ENCODE results near the gene ZNF280D. TPM values are rescaled to one million over a fixed set of nuclear protein-coding genes. Genes with fewer than 3 reads are reported as not detected.
A peak's percentile ranks its signal among the peaks of the same experiment; 100 is the strongest.

The ZNF280D gene
- total and polyA plus RNA-seq, 3 experiments from 2014 or later, result 8.4 to 20.2 (median 18.7) TPM

GRCh38 chr15:56739964-56740640 is 6.8 kb upstream of the ZNF280D start:
- peak overlapping the region in 1 of 8 donors; percentile 15 for H3K27ac Mint-ChIP-seq
- Histone ChIP-seq H3K4me1 (ENCODE audit: insufficient read depth, low read length) (no peaks in the 10 kb centered on the region), H3K4me3 (ENCODE audit: low read length) (no peak overlapping the region), H3K9me3 (ENCODE audit: low read length) (no peaks in the 10 kb centered on the region), H3K36me3 (ENCODE audit: insufficient read depth, low read length) (no peaks in the 10 kb centered on the region), H3K27me3 (ENCODE audit: insufficient read depth, low read length, poor library complexity, severe bottlenecking) (no peaks in the 10 kb centered on the region), H3K27ac (ENCODE audit: low read depth, low read length) (no peak overlapping the region)
- peaks cover 0 to 2% (median 0%) of the 10 kb centered on the region in 3 donors for H3K4me1 Mint-ChIP-seq
- no peak for DNase-seq
- H3K4me3 Mint-ChIP-seq, result no peak overlapping the region
- no peaks in the 10 kb centered on the region for H3K9me3 Mint-ChIP-seq
- ChIA-PET CTCF (no interaction called here), POLR2A (no interaction called here)
- H3K27me3 Mint-ChIP-seq, result peaks cover 4 to 10% of the 10 kb centered on the region in 2 donors
- no peaks in the 10 kb centered on the region for H3K36me3 Mint-ChIP-seq

- Histone ChIP-seq H3K4me1 (ENCODE audit: insufficient read depth, low read length) (no peaks in the 10 kb centered on the region), H3K4me3 (ENCODE audit: low read length) (no peak overlapping the region), H3K27me3 (ENCODE audit: insufficient read depth, low read length, poor library complexity, severe bottlenecking) (no peaks in the 10 kb centered on the region), H3K27ac (ENCODE audit: low read depth, low read length) (no peak overlapping the region), H3K36me3 (ENCODE audit: insufficient read depth, low read length) (no peaks in the 10 kb centered on the region), H3K9me3 (ENCODE audit: low read length) (no peaks in the 10 kb centered on the region)
- ChIA-PET POLR2A (no interaction called here), CTCF (no interaction called here)
- H3K9me3 Mint-ChIP-seq, result no peaks in the 10 kb centered on the region
- peaks cover 4 to 6% of the 10 kb centered on the region in 2 donors for H3K27me3 Mint-ChIP-seq
- DNase-seq, result no peak
- H3K27ac Mint-ChIP-seq, result no peak overlapping the region
- no peaks in the 10 kb centered on the region for H3K36me3 Mint-ChIP-seq
- H3K4me1 Mint-ChIP-seq, result peaks cover 0 to 6% (median 3%) of the 10 kb centered on the region in 3 donors
- H3K4me3 Mint-ChIP-seq, result no peak overlapping the region
These were observed 6.2 kb upstream of the ZNF280D start for GRCh38 chr15:56739474-56739873.

GRCh38 chr15:56737791-56738190 is 4.5 kb upstream of the ZNF280D start:
- Mint-ChIP-seq H3K27me3 (peaks cover 0 to 4% of the 10 kb centered on the region in 2 donors), H3K27ac (no peak overlapping the region)
- CTCF ChIA-PET, result no interaction called here

GRCh38 chr15:56736881-56737707 is 3.8 kb upstream of the ZNF280D start:
- H3K9me3 Mint-ChIP-seq, result no peaks in the 10 kb centered on the region
- no peak for DNase-seq
- no peak overlapping the region for H3K27ac Mint-ChIP-seq
- no peak overlapping the region for H3K27ac ChIP-seq (ENCODE audit: low read depth, low read length)
- H3K4me1 Mint-ChIP-seq, result peaks cover 8 to 14% (median 14%) of the 10 kb centered on the region in 3 donors
- H3K4me3 ChIP-seq (ENCODE audit: low read length), result no peak overlapping the region
- H3K9me3 ChIP-seq (ENCODE audit: low read length), result no peaks in the 10 kb centered on the region
- ChIA-PET CTCF (no interaction called here), POLR2A (interaction anchor here (0.5 kb wide), 1 partner anchor 10 kb away, joined by 4 read pairs; no protein-coding TSS in a partner anchor)
- H3K27me3 Mint-ChIP-seq, result no peaks in the 10 kb centered on the region
- H3K27me3 ChIP-seq (ENCODE audit: insufficient read depth, low read length, poor library complexity, severe bottlenecking), result no peaks in the 10 kb centered on the region
- no peak overlapping the region for H3K4me3 Mint-ChIP-seq
- peaks cover 0 to 6% (median 0%) of the 10 kb centered on the region in 3 donors for H3K36me3 Mint-ChIP-seq
- H3K36me3 ChIP-seq (ENCODE audit: insufficient read depth, low read length), result no peaks in the 10 kb centered on the region
- H3K4me1 ChIP-seq (ENCODE audit: insufficient read depth, low read length), result peaks cover 8% of the 10 kb centered on the region

More at GRCh38 chr15:56737791-56738190, 4.5 kb upstream of the ZNF280D start:
- H3K4me1 ChIP-seq (ENCODE audit: insufficient read depth, low read length), result peaks cover under 1% of the 10 kb centered on the region
- H3K4me1 Mint-ChIP-seq, result peaks cover 1 to 7% (median 7%) of the 10 kb centered on the region in 3 donors
- H3K36me3 ChIP-seq (ENCODE audit: insufficient read depth, low read length), result no peaks in the 10 kb centered on the region
- no peak overlapping the region for H3K4me3 Mint-ChIP-seq
- H3K27me3 ChIP-seq (ENCODE audit: insufficient read depth, low read length, poor library complexity, severe bottlenecking), result no peaks in the 10 kb centered on the region
- POLR2A ChIA-PET, result no interaction called here
- no peaks in the 10 kb centered on the region for H3K9me3 ChIP-seq (ENCODE audit: low read length)
- H3K9me3 Mint-ChIP-seq, result no peaks in the 10 kb centered on the region
- DNase-seq, result no peak
- peak overlapping the region; percentile 3 for H3K27ac ChIP-seq (ENCODE audit: low read depth, low read length)
- peaks cover 0 to 3% (median 0%) of the 10 kb centered on the region in 3 donors for H3K36me3 Mint-ChIP-seq
- H3K4me3 ChIP-seq (ENCODE audit: low read length), result no peak overlapping the region

GRCh38 chr15:56736308-56736707 is 3.0 kb upstream of the ZNF280D start:
- H3K9me3 ChIP-seq (ENCODE audit: low read length), result no peaks in the 10 kb centered on the region
- peaks cover 0 to 6% (median 0%) of the 10 kb centered on the region in 3 donors for H3K36me3 Mint-ChIP-seq
- H3K9me3 Mint-ChIP-seq, result no peaks in the 10 kb centered on the region
- POLR2A ChIA-PET, result no interaction called here
- no peak overlapping the region for H3K27ac ChIP-seq (ENCODE audit: low read depth, low read length)
- H3K36me3 ChIP-seq (ENCODE audit: insufficient read depth, low read length), result no peaks in the 10 kb centered on the region
- peaks cover 16 to 22% (median 21%) of the 10 kb centered on the region in 3 donors for H3K4me1 Mint-ChIP-seq
- CTCF ChIA-PET, result no interaction called here
- H3K27me3 Mint-ChIP-seq, result no peaks in the 10 kb centered on the region
- no peak overlapping the region for H3K4me3 ChIP-seq (ENCODE audit: low read length)
- peaks cover 16% of the 10 kb centered on the region for H3K4me1 ChIP-seq (ENCODE audit: insufficient read depth, low read length)
- H3K4me3 Mint-ChIP-seq, result no peak overlapping the region
- no peak for DNase-seq
- H3K27me3 ChIP-seq (ENCODE audit: insufficient read depth, low read length, poor library complexity, severe bottlenecking), result no peaks in the 10 kb centered on the region
- H3K27ac Mint-ChIP-seq, result no peak overlapping the region

GRCh38 chr15:56735589-56735988 is 2.3 kb upstream of the ZNF280D start:
- Histone ChIP-seq H3K27me3 (ENCODE audit: insufficient read depth, low read length, poor library complexity, severe bottlenecking) (no peaks in the 10 kb centered on the region), H3K36me3 (ENCODE audit: insufficient read depth, low read length) (no peaks in the 10 kb centered on the region), H3K4me1 (ENCODE audit: insufficient read depth, low read length) (peaks cover 23% of the 10 kb centered on the region), H3K27ac (ENCODE audit: low read depth, low read length) (no peak overlapping the region), H3K4me3 (ENCODE audit: low read length) (no peak overlapping the region), H3K9me3 (ENCODE audit: low read length) (no peaks in the 10 kb centered on the region)
- Mint-ChIP-seq H3K36me3 (peaks cover 0 to 6% (median 0%) of the 10 kb centered on the region in 3 donors), H3K27me3 (no peaks in the 10 kb centered on the region), H3K4me1 (peaks cover 23 to 29% (median 28%) of the 10 kb centered on the region in 3 donors), H3K4me3 (peak overlapping the region in 1 of 7 donors; percentile 95), H3K9me3 (no peaks in the 10 kb centered on the region), H3K27ac (no peak overlapping the region)
- CTCF ChIA-PET, result no interaction called here
- POLR2A ChIA-PET, result no interaction called here
- DNase-seq, result no peak

- peaks cover 27% of the 10 kb centered on the region for H3K4me1 ChIP-seq (ENCODE audit: insufficient read depth, low read length)
- POLR2A ChIA-PET, result interaction anchor here (0.6 kb wide), 2 partner anchors 184 to 289 kb away, joined by 3 to 4 read pairs; partner anchors contain the start of gene TCF12
- peaks cover 36 to 42% (median 37%) of the 10 kb centered on the region in 3 donors for H3K4me1 Mint-ChIP-seq
- no peaks in the 10 kb centered on the region for H3K9me3 ChIP-seq (ENCODE audit: low read length)
- peak overlapping the region; percentile 57 to 95 (median 76) for H3K4me3 Mint-ChIP-seq
- no peaks in the 10 kb centered on the region for H3K27me3 Mint-ChIP-seq
- H3K4me3 ChIP-seq (ENCODE audit: low read length), result no peak overlapping the region
- no peaks in the 10 kb centered on the region for H3K36me3 ChIP-seq (ENCODE audit: insufficient read depth, low read length)
- H3K27ac Mint-ChIP-seq, result peak overlapping the region in 5 of 8 donors; percentile 5 to 71 (median 41)
- H3K36me3 Mint-ChIP-seq, result peaks cover 0 to 8% (median 3%) of the 10 kb centered on the region in 3 donors
- no peak overlapping the region for H3K27ac ChIP-seq (ENCODE audit: low read depth, low read length)
- CTCF ChIA-PET, result interaction anchor here (1.2 kb wide), 1 partner anchor 8 kb away, joined by 5 read pairs; no protein-coding TSS in a partner anchor
- DNase-seq, result peak in 1 of 5 donors; percentile 8
- H3K9me3 Mint-ChIP-seq, result no peaks in the 10 kb centered on the region
- H3K27me3 ChIP-seq (ENCODE audit: insufficient read depth, low read length, poor library complexity, severe bottlenecking), result no peaks in the 10 kb centered on the region
These were observed 815 bp upstream of the ZNF280D start for GRCh38 chr15:56734013-56734635.
